ENCODE data around the gene NBEAL2.

The NBEAL2 gene

GRCh38 chr3:46933261-46933660 lies 46.2 kb upstream of the NBEAL2 start:
- no peak overlapping the region for H3K4me3 ChIP-seq (ENCODE audit: control insufficient read depth, low read depth, low read length)
- no peak for DNase-seq (ENCODE audit: low read depth)
- TF ChIP-seq CTCF (conservative IDR thresholded peaks at IDR 0.05; ENCODE audit: control insufficient read depth, insufficient read depth, low read depth, low read length): no peak

- no peak for DNase-seq (ENCODE audit: low read depth)
- no peak overlapping the region for H3K4me3 ChIP-seq (ENCODE audit: control insufficient read depth, low read depth, low read length)
- TF ChIP-seq CTCF (conservative IDR thresholded peaks at IDR 0.05; ENCODE audit: control insufficient read depth, insufficient read depth, low read depth, low read length): no peak
These were observed 45.4 kb upstream of the NBEAL2 start for GRCh38 chr3:46934072-46934471.

- no peak overlapping the region for H3K4me3 ChIP-seq (ENCODE audit: control insufficient read depth, low read depth, low read length)
- TF ChIP-seq CTCF (conservative IDR thresholded peaks at IDR 0.05; ENCODE audit: control insufficient read depth, insufficient read depth, low read depth, low read length): no peak
- peak; percentile 60 for DNase-seq (ENCODE audit: low read depth)
These were observed 44.8 kb upstream of the NBEAL2 start for GRCh38 chr3:46934498-46935167.

GRCh38 chr3:46935168-46935858 lies 44.2 kb upstream of the NBEAL2 start:
- TF ChIP-seq CTCF (conservative IDR thresholded peaks at IDR 0.05; ENCODE audit: control insufficient read depth, insufficient read depth, low read depth, low read length): peak; percentile 87
- peak; percentile 92 for DNase-seq (ENCODE audit: low read depth)
- no peak overlapping the region for H3K4me3 ChIP-seq (ENCODE audit: control insufficient read depth, low read depth, low read length)

GRCh38 chr3:46935989-46936558 lies 43.4 kb upstream of the NBEAL2 start:
- TF ChIP-seq CTCF (conservative IDR thresholded peaks at IDR 0.05; ENCODE audit: control insufficient read depth, insufficient read depth, low read depth, low read length): no peak
- no peak overlapping the region for H3K4me3 ChIP-seq (ENCODE audit: control insufficient read depth, low read depth, low read length)
- no peak for DNase-seq (ENCODE audit: low read depth)

- TF ChIP-seq CTCF (conservative IDR thresholded peaks at IDR 0.05; ENCODE audit: control insufficient read depth, insufficient read depth, low read depth, low read length): no peak
- H3K4me3 ChIP-seq (ENCODE audit: control insufficient read depth, low read depth, low read length): no peak overlapping the region
- DNase-seq (ENCODE audit: low read depth): peak; percentile 61
These were observed 42.7 kb upstream of the NBEAL2 start for GRCh38 chr3:46936733-46937250.
